Measurements from ENCODE around the gene TNF. TPM values are rescaled to one million over a fixed set of nuclear protein-coding genes. Genes with fewer than 3 reads are reported as not detected.

Gene TNF
- total and polyA plus RNA-seq, 2 of the 13 experiments (the other 11 are each of a cell fraction or from before 2014, with no cell fraction given), result not detected

GRCh38 chr6:31614075-31614619 is 38.8 kb downstream of the TNF start (continued):
- TF ChIP-seq ZBTB10 (CRISPR knock-in tag; IDR thresholded peaks at IDR 0.05; ENCODE audit: borderline replicate concordance) (no peak), PITX1 (CRISPR knock-in tag; IDR thresholded peaks at IDR 0.05) (no peak), MXD4 (CRISPR knock-in tag; IDR thresholded peaks at IDR 0.05) (no peak), ZSCAN9 (CRISPR knock-in tag; IDR thresholded peaks at IDR 0.05; ENCODE audit: borderline replicate concordance) (no peak), ZNF710 (CRISPR knock-in tag; IDR thresholded peaks at IDR 0.05; ENCODE audit: borderline replicate concordance) (no peak), RCOR2 (CRISPR knock-in tag; IDR thresholded peaks at IDR 0.05) (no peak), TRIM22 (IDR thresholded peaks at IDR 0.05) (no peak), GATAD1 (CRISPR knock-in tag; IDR thresholded peaks at IDR 0.05) (no peak), POGK (CRISPR knock-in tag; conservative IDR thresholded peaks at IDR 0.05) (no peak), ZNF121 (CRISPR knock-in tag; IDR thresholded peaks at IDR 0.05) (peak; percentile 89), ZBTB26 (CRISPR knock-in tag; IDR thresholded peaks at IDR 0.05; ENCODE audit: borderline replicate concordance) (no peak), GTF2F1 (IDR thresholded peaks at IDR 0.05; ENCODE audit: low read length) (no peak), MAZ (IDR thresholded peaks at IDR 0.05; ENCODE audit: borderline replicate concordance, low read depth, low read length) (no peak), MAZ (CRISPR knock-in tag; IDR thresholded peaks at IDR 0.05; ENCODE audit: low read depth) (no peak), THRA (CRISPR knock-in tag; IDR thresholded peaks at IDR 0.05; ENCODE audit: borderline replicate concordance) (no peak), GPBP1L1 (CRISPR knock-in tag; IDR thresholded peaks at IDR 0.05) (no peak), ZNF776 (CRISPR knock-in tag; IDR thresholded peaks at IDR 0.05) (no peak)
